Thymus (tissue), 11 donors: Measurements from ENCODE around the gene PTPN9. TPM values are rescaled to one million over a fixed set of nuclear protein-coding genes. Genes with fewer than 3 reads are reported as not detected.
"Not testable (repeated sequence)": the region's sequence is repeated elsewhere in the genome, so short reads cannot be mapped to it uniquely, and the experiment has no call there.

Experiments
- DNase-seq, 9 donors: peaks; one replicate each; pipeline ENCODE4 v3.0.0-alpha.2; 2013; ENCODE audit warnings: low spot score in 9 of 9, low read depth in 6 of 9, missing footprints in 1 of 9
- H3K27ac ChIP-seq, 2 donors: one replicate each; pipeline ENCODE4 v1.5.1; 2013; ENCODE audit warnings: control low read depth in 1 of 2, low read depth in 1 of 2, low read length in 1 of 2, mild to moderate bottlenecking in 1 of 2, moderate library complexity in 1 of 2
- H3K27me3 ChIP-seq, 2 donors: one replicate each; pipeline ENCODE4 v1.5.1; 2013; ENCODE audit warnings: low read length in 1 of 2; ENCODE audit not compliant: control insufficient read depth in 2 of 2, insufficient read depth in 1 of 2
- H3K36me3 ChIP-seq, 2 donors: one replicate each; pipeline ENCODE4 v1.5.1; 2013; ENCODE audit warnings: low read length in 1 of 2, mild to moderate bottlenecking in 1 of 2, moderate library complexity in 1 of 2; ENCODE audit not compliant: control insufficient read depth in 2 of 2, insufficient read depth in 2 of 2
- H3K4me1 ChIP-seq, 2 donors: one replicate each; pipeline ENCODE4 v1.5.1; 2013; ENCODE audit warnings: low read length in 2 of 2; ENCODE audit not compliant: control insufficient read depth in 2 of 2, insufficient read depth in 2 of 2
- H3K4me3 ChIP-seq, 2 donors: one replicate each; pipeline ENCODE4 v1.5.1; 2013; ENCODE audit warnings: low read length in 2 of 2, control low read depth in 1 of 2, mild to moderate bottlenecking in 1 of 2
- H3K9me3 ChIP-seq, 2 donors: one replicate each; pipeline ENCODE4 v1.5.1; 2013; ENCODE audit warnings: low read length in 1 of 2, mild to moderate bottlenecking in 1 of 2; ENCODE audit not compliant: control insufficient read depth in 2 of 2, insufficient read depth in 1 of 2
- WGBS: extraction: QIAGEN DNeasy Blood & Tissue Kit; methylation state at CpG from one replicate; pipeline ENCODE4 v1.1.7; 2013; 5-methylcytosine and 5-hydroxymethylcytosine counted together
- polyA plus RNA-seq: library from polyadenylated mRNA; stranded (reverse); fragments of 200-250 nt; gene quantifications from one replicate; pipeline ENCODE4 v1.2.3, GENCODE V29; 2013
- total RNA-seq: library from RNA; stranded (reverse); fragments of 120-200 nt; gene quantifications from one replicate; pipeline ENCODE4 v1.2.4, GENCODE V29; 2013
- donor health status: healthy.

Gene PTPN9
- total and polyA plus RNA-seq, 2 donors: 12.1 to 12.3 TPM

- DNase-seq: no peak
- H3K4me3 ChIP-seq: peak overlapping the region; percentile 78 to 94
- no peaks in the 10 kb centered on the region for H3K9me3 ChIP-seq
- 74% methylated on average over 14 of the region's 14 CpGs for WGBS
- peaks cover 23 to 58% of the 10 kb centered on the region in 2 donors for H3K4me1 ChIP-seq
- H3K36me3 ChIP-seq: peaks cover 9 to 11% of the 10 kb centered on the region in 2 donors
- no peaks in the 10 kb centered on the region for H3K27me3 ChIP-seq
- peak overlapping the region; percentile 92 to 100 for H3K27ac ChIP-seq
Measured at GRCh38 chr15:75449585-75450306, 129.4 kb downstream of the PTPN9 start.

- DNase-seq, H3K27ac ChIP-seq, H3K27me3 ChIP-seq, H3K4me3 ChIP-seq, H3K9me3 ChIP-seq: not testable (repeated sequence)
- Histone ChIP-seq H3K36me3 (peaks cover 14 to 15% of the 10 kb centered on the region in 2 donors), H3K4me1 (peaks cover 23 to 53% of the 10 kb centered on the region in 2 donors)
- 95% methylated on average over 13 of the region's 13 CpGs for WGBS
Measured at GRCh38 chr15:75448171-75448570, 130.9 kb downstream of the PTPN9 start.

GRCh38 chr15:75446151-75446550 is 133.0 kb downstream of the PTPN9 start:
- Histone ChIP-seq H3K27me3 (no peaks in the 10 kb centered on the region), H3K9me3 (peaks cover 0 to 3% of the 10 kb centered on the region in 2 donors), H3K4me3 (no peak overlapping the region), H3K36me3 (peaks cover 21 to 30% of the 10 kb centered on the region in 2 donors), H3K27ac (peak overlapping the region; percentile 49 to 59), H3K4me1 (peaks cover 23 to 41% of the 10 kb centered on the region in 2 donors)
- 30% methylated on average over 3 of the region's 3 CpGs for WGBS
- peak in 8 of 9 donors; percentile 11 to 60 (median 27) for DNase-seq

- not testable (repeated sequence) for H3K9me3 ChIP-seq, DNase-seq, H3K27ac ChIP-seq, H3K4me3 ChIP-seq, H3K27me3 ChIP-seq
- 96% methylated on average over 10 of the region's 10 CpGs for WGBS
- Histone ChIP-seq H3K36me3 (peaks cover 22 to 31% of the 10 kb centered on the region in 2 donors), H3K4me1 (peaks cover 23 to 39% of the 10 kb centered on the region in 2 donors)
Measured at GRCh38 chr15:75445324-75445723, 133.8 kb downstream of the PTPN9 start.

- Histone ChIP-seq H3K4me1 (peaks cover 17 to 30% of the 10 kb centered on the region in 2 donors), H3K36me3 (peaks cover 22 to 31% of the 10 kb centered on the region in 2 donors)
- H3K9me3 ChIP-seq, H3K27me3 ChIP-seq, H3K4me3 ChIP-seq, DNase-seq, H3K27ac ChIP-seq: not testable (repeated sequence)
- 97% methylated on average over 8 of the region's 8 CpGs for WGBS
Measured at GRCh38 chr15:75443972-75444453, 135.1 kb downstream of the PTPN9 start.

GRCh38 chr15:75437721-75438120 is 141.4 kb downstream of the PTPN9 start:
- H3K27me3 ChIP-seq: no peaks in the 10 kb centered on the region
- no peak for DNase-seq
- H3K36me3 ChIP-seq: peaks cover 14 to 24% of the 10 kb centered on the region in 2 donors
- H3K4me1 ChIP-seq: no peaks in the 10 kb centered on the region
- H3K4me3 ChIP-seq: no peak overlapping the region
- no peak overlapping the region for H3K27ac ChIP-seq
- 98% methylated on average over 4 of the region's 4 CpGs for WGBS
- no peaks in the 10 kb centered on the region for H3K9me3 ChIP-seq

GRCh38 chr15:75436881-75437280 is 142.2 kb downstream of the PTPN9 start:
- H3K9me3 ChIP-seq: no peaks in the 10 kb centered on the region
- no peak overlapping the region for H3K4me3 ChIP-seq
- H3K36me3 ChIP-seq: peaks cover 14 to 18% of the 10 kb centered on the region in 2 donors
- H3K4me1 ChIP-seq: no peaks in the 10 kb centered on the region
- WGBS: 96% methylated on average over 5 of the region's 5 CpGs
- no peaks in the 10 kb centered on the region for H3K27me3 ChIP-seq
- no peak for DNase-seq
- no peak overlapping the region for H3K27ac ChIP-seq

GRCh38 chr15:75431682-75432081 is 147.4 kb downstream of the PTPN9 start:
- H3K27ac ChIP-seq: no peak overlapping the region
- no peak overlapping the region for H3K4me3 ChIP-seq
- no peaks in the 10 kb centered on the region for H3K9me3 ChIP-seq
- DNase-seq: no peak
- H3K27me3 ChIP-seq: no peaks in the 10 kb centered on the region
- H3K36me3 ChIP-seq: peaks cover 25 to 43% of the 10 kb centered on the region in 2 donors
- H3K4me1 ChIP-seq: no peaks in the 10 kb centered on the region
- WGBS: 89% methylated on average over 1 of the region's 1 CpG

GRCh38 chr15:75431270-75431669 is 147.8 kb downstream of the PTPN9 start:
- 97% methylated on average over 2 of the region's 2 CpGs for WGBS
- DNase-seq: no peak
- Histone ChIP-seq H3K27ac (no peak overlapping the region), H3K4me1 (no peaks in the 10 kb centered on the region), H3K9me3 (no peaks in the 10 kb centered on the region), H3K27me3 (no peaks in the 10 kb centered on the region), H3K36me3 (peaks cover 29 to 46% of the 10 kb centered on the region in 2 donors), H3K4me3 (no peak overlapping the region)
